Measurements from ENCODE around the gene TIMP2. TPM values are rescaled to one million over a fixed set of nuclear protein-coding genes. Genes with fewer than 3 reads are reported as not detected.

TIMP2 gene
- total RNA-seq, 1 experiment from 2014 or later, result 398 TPM

DNA sequence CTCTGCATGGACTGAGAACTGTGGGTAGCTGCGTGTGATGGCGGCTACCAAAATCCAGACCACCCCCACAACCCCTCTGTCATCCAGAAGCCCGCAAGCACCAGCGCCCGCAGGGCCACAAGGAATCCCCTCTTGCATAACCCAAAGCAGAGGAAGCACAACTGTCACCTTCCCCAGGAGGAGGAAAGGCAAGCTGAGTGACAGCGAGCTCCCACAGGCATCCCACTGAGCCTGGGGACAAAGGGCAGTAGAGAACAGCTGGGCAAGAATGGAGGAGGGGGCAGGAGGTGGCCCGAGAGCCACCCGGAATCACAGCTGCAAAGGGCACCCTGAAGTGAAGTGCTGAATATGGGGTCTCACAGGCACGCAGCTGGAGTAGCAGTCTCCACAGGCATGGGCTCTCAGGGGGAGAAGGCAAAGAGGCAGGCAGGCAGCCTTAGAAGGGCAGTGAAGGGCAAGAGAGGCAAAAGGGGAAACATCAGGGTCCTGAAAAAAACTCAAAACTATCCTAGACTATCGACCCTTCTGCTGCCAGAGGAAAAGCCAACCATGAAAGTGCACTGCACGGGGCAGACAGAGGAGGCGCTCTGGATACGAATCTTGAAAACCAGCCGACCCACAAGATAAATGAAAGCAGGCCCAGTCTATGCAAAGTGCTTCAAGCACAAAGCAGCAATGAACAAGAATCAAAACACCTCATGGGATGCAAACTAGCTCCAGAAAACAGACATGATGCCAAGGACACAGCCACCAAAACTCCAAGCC, 101.7 kb downstream of the TIMP2 start:
- in situ Hi-C loops (cut with HindIII; ENCODE audit: low pct_unique_long_range_greater_than_20kb, low sequenced_read_pairs), result no loop called here
- no peak for DNase-seq (ENCODE audit: low read depth, low spot score)

DNA sequence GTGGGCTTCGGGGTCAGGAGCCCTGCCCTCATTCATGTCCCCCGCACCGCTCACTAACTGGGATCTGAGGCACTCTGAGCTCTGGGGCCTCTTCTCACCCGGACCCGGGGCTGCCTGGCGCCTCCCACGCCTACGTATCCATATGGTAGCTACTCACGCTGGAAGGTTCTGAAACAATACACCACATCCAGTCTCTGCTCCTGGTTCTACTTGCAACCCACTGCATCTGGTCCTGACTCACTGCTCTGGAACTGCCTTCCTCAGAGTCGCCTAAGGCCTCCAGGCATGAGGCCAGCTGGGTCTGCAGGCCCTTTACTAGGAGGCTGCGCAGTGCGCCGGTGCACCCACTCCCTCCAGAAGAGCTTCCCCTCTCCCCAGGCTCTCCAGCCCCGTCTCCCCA, 102.6 kb downstream of the TIMP2 start:
- no peak for DNase-seq (ENCODE audit: low read depth, low spot score)
- in situ Hi-C loops (cut with HindIII; ENCODE audit: low pct_unique_long_range_greater_than_20kb, low sequenced_read_pairs), result no loop called here

DNA sequence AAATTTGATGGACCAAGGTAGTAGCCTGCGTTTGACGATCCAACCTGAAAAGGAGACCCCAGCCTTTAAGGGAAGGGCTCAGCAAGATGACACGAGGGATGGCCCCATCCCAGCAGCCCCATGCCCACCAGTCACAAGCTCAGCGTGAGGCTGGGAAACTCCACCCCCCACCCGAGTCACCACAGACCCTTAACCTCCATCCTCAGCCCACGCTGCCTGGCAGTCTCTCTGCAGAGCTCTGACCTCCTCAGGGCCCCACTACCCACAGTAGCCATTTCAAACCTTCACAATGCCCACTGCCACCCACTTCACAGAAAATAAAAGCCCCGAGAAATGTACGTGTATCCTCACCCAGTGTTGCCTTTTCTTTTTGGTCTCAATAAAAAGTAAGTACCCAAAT, 103.2 kb downstream of the TIMP2 start:
- no peak for DNase-seq (ENCODE audit: low read depth, low spot score)
- in situ Hi-C loops (cut with HindIII; ENCODE audit: low pct_unique_long_range_greater_than_20kb, low sequenced_read_pairs), result no loop called here

- in situ Hi-C loops (cut with HindIII; ENCODE audit: low pct_unique_long_range_greater_than_20kb, low sequenced_read_pairs), result no loop called here
- DNase-seq (ENCODE audit: low read depth, low spot score), result no peak
These were observed 104.3 kb downstream of the TIMP2 start for GRCh38 chr17:78820841-78821240.

- no peak for DNase-seq (ENCODE audit: low read depth, low spot score)
- in situ Hi-C loops (cut with HindIII; ENCODE audit: low pct_unique_long_range_greater_than_20kb, low sequenced_read_pairs), result no loop called here
These were observed 105.1 kb downstream of the TIMP2 start for GRCh38 chr17:78819806-78820792.

GRCh38 chr17:78819402-78819801, 105.8 kb downstream of the TIMP2 start:
- in situ Hi-C loops (cut with HindIII; ENCODE audit: low pct_unique_long_range_greater_than_20kb, low sequenced_read_pairs), result no loop called here
- DNase-seq (ENCODE audit: low read depth, low spot score), result no peak

- DNase-seq (ENCODE audit: low read depth, low spot score), result no peak
- in situ Hi-C loops (cut with HindIII; ENCODE audit: low pct_unique_long_range_greater_than_20kb, low sequenced_read_pairs), result no loop called here
These were observed 106.3 kb downstream of the TIMP2 start for GRCh38 chr17:78818932-78819331.

DNA sequence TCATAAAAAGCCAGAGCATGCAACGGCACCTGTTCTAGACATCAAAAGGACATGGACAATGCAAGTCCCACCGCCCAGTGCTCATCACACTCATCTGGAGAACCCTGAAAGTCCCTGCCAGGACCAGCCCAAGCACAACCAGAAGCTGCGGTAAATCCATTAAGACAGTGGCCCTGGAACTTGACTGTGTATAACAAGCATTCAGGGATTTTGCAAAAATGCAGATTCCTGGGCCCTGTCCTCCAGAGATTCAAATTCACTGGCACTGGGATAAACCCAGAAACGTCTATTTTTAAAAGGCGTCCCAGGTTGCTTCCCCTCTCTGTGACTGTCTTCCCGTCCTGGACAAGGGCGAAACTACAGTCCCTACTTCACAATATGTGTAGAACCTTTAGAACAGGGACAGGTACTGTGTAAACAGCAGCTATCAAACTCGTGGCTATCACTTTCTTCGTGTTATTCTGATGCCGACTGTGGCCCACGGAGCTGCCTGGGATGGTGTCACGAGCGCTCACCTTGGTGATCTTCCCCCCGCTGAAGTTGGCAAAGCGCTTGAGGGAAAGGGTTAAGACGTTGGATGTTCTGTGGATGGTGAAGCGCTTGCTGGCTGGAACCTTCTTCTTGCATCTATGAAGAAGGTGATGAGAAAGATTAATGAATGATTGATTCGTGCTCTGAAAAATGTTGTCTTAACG, 106.9 kb downstream of the TIMP2 start:
- in situ Hi-C loops (cut with HindIII; ENCODE audit: low pct_unique_long_range_greater_than_20kb, low sequenced_read_pairs), result no loop called here
- DNase-seq (ENCODE audit: low read depth, low spot score), result no peak

GRCh38 chr17:78817123-78817522, 108.1 kb downstream of the TIMP2 start:
- in situ Hi-C loops (cut with HindIII; ENCODE audit: low pct_unique_long_range_greater_than_20kb, low sequenced_read_pairs), result no loop called here
- DNase-seq (ENCODE audit: low read depth, low spot score), result no peak

DNA sequence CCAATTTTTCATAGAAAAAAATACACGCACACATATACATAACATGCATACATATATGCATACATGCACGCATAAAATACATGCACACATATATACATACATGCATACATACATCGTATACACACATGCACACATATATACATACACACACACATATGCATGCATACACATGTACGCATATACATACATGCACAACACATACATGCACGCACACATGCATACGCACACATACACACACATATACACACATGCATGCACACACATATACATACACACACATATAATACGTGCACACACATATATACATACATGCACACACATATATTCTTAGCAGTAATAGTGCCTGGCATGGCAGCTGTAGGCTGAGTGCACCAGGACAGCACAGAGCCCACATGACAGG, 109.5 kb downstream of the TIMP2 start:
- in situ Hi-C loops (cut with HindIII; ENCODE audit: low pct_unique_long_range_greater_than_20kb, low sequenced_read_pairs), result no loop called here
- no peak for DNase-seq (ENCODE audit: low read depth, low spot score)

DNA sequence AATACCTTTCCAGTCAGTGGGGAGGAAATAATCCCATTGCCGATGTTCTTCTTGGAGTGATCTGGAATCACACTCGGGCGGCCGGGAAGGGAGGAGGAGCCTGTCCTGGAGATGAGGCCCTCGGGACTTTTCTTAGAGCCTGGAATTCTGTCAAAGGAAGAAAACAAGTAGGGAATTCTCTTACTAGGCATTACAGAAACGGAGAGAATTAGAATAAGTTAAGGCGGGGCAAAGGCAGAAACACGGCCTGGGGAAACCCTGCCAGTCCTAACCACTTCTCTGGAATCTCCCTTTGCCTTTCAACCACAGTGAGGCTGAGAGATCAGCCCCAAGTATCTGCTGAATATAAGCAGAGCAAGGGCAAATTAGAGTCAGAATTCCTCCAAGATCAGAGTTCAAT, 112.3 kb downstream of the TIMP2 start:
- in situ Hi-C loops (cut with HindIII; ENCODE audit: low pct_unique_long_range_greater_than_20kb, low sequenced_read_pairs), result no loop called here
- DNase-seq (ENCODE audit: low read depth, low spot score), result no peak

GRCh38 chr17:78808163-78808562, 117.0 kb downstream of the TIMP2 start:
- no peak for DNase-seq (ENCODE audit: low read depth, low spot score)
- in situ Hi-C loops (cut with HindIII; ENCODE audit: low pct_unique_long_range_greater_than_20kb, low sequenced_read_pairs), result no loop called here

DNA sequence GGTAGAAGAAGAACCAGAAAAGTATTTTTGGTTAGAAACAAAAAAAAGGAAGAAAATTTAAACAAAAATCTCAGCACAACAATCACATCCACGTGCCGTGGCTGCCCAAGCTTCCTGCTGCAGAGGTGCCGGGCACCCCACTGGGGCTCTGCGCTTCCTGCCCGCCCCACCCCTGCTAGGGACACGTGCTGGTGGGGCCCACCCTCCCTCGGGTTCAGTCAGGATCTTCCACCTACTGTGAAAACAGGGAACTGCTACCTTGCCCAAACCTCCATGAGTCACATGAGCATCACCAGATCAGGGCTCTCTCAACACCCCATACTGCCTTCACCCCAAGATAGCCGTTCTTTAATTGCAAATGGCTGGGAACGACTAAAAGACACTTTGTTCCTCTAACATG, 118.7 kb downstream of the TIMP2 start:
- no peak for DNase-seq (ENCODE audit: low read depth, low spot score)
- in situ Hi-C loops (cut with HindIII; ENCODE audit: low pct_unique_long_range_greater_than_20kb, low sequenced_read_pairs), result no loop called here

- in situ Hi-C loops (cut with HindIII; ENCODE audit: low pct_unique_long_range_greater_than_20kb, low sequenced_read_pairs), result no loop called here
- no peak for DNase-seq (ENCODE audit: low read depth, low spot score)
These were observed 119.9 kb downstream of the TIMP2 start for GRCh38 chr17:78805301-78805700.

DNA sequence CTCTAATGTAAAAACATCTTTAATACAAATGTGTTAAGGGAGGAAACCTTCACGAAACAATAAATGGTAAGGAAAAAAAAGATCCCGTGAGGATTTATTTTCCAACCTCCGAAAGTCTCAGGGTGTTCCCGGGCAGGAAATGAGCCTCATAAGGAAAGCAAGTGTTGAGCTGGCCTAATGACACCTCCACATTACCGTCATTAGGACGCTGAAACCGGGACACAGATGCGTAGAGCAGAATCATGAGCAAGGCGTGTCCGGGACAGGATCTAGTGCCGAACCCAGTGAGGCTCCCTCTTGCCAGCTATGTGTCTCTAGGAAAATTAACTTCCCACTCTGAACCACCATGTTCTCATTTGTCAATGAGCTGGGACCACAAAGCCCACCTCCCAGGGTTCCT, 120.4 kb downstream of the TIMP2 start:
- in situ Hi-C loops (cut with HindIII; ENCODE audit: low pct_unique_long_range_greater_than_20kb, low sequenced_read_pairs), result no loop called here
- no peak for DNase-seq (ENCODE audit: low read depth, low spot score)

DNA sequence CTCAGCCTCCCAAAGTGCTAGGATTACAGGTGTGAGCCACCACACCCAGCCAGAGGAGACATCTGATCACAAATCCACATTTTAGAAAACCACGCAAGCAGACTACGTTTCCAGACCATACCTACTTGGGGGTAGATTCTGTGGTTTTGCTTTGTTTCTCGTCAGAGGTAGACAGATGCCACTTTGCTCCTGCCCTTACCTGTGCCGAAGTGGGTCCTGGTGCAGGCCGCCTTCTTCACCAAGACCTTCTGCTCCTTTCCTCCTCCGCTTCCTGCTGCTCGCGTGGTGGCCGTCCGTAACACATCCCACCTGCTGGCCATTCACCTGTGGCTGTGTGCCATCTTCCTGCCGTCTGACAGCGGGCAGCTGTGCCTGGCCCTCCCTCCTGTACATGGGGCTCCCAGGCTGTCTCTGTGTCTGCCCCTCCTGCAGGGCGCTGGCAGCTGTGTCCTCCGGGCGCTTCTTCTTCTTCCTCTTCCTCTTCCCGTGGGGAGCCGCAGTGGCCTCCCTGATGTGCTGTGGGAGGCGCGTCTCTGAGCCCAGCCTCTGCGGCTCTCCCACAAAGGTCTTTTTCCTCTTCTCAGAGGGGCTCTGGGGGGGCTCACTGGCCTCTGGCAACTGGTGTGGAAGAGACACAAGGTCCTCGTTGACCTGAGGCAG, 121.9 kb downstream of the TIMP2 start:
- DNase-seq (ENCODE audit: low read depth, low spot score), result no peak
- in situ Hi-C loops (cut with HindIII; ENCODE audit: low pct_unique_long_range_greater_than_20kb, low sequenced_read_pairs), result no loop called here
